K562 (cell line): ENCODE measurements around the gene ARHGAP22. TPM values are rescaled to one million over a fixed set of nuclear protein-coding genes. Genes with fewer than 3 reads are reported as not detected.

Source experiments
- BRD9 ChIP-seq: fragments of 450-650 bp; IDR thresholded peaks from 2 replicates; pipeline ENCODE4 v1.6.1; 2018; ENCODE audit warnings: low read depth; ENCODE audit not compliant: partially characterized antibody
- CHAMP1 ChIP-seq: fragments of 450-650 bp; IDR thresholded peaks from 2 replicates; pipeline ENCODE4 v1.6.1; 2016; ENCODE audit warnings: mild to moderate bottlenecking
- DIDO1 ChIP-seq: fragments of 450-650 bp; IDR thresholded peaks from 2 replicates; pipeline ENCODE4 v1.6.1; 2016; ENCODE audit warnings: low read depth, missing biosample characterization, missing genetic modification characterization
- GTF2E2 ChIP-seq: fragments of 200-800 bp; sonication (Bioruptor generic); IDR thresholded peaks from 2 replicates; pipeline ENCODE4 v1.6.1; 2016; ENCODE audit warnings: missing genetic modification characterization, missing compliant biosample characterization
- L3MBTL2 ChIP-seq: fragments of 450-650 bp; IDR thresholded peaks from 2 replicates; pipeline ENCODE4 v1.6.1; 2016; ENCODE audit warnings: mild to moderate bottlenecking, moderate library complexity
- MCM3 ChIP-seq: fragments of 450-650 bp; IDR thresholded peaks from 2 replicates; pipeline ENCODE4 v1.6.1; 2016
- NCOA6 ChIP-seq: fragments of 450-650 bp; IDR thresholded peaks from 2 replicates; pipeline ENCODE4 v1.6.1; 2017; ENCODE audit warnings: mild to moderate bottlenecking
- NFIX ChIP-seq: fragments of 250-450 bp; sonication (Bioruptor Pico); IDR thresholded peaks from 2 replicates; pipeline ENCODE4 v1.4.0; 2020; ENCODE audit warnings: low read depth, mild to moderate bottlenecking, moderate library complexity
- PHF8 ChIP-seq: fragments of 200-600 bp; sonication (generic); IDR thresholded peaks from 2 replicates; pipeline ENCODE4 v1.6.1; 2012; ENCODE audit warnings: mixed run types, mild to moderate bottlenecking, inconsistent platforms, low read length, moderate library complexity, borderline replicate concordance
- PHTF2 ChIP-seq: fragments of 250-450 bp; sonication (Bioruptor Pico); IDR thresholded peaks from 2 replicates; pipeline ENCODE4 v1.5.0; 2021; ENCODE audit warnings: mild to moderate bottlenecking
- RBM14 ChIP-seq: fragments of 200-400 bp; formaldehyde crosslinking; IDR thresholded peaks from 2 replicates; pipeline ENCODE4 v1.6.1; 2018; ENCODE audit warnings: low read depth, mild to moderate bottlenecking, low read length, moderate library complexity, borderline replicate concordance; ENCODE audit not compliant: insufficient read depth
- RBM22 ChIP-seq: fragments of 200-400 bp; formaldehyde crosslinking; IDR thresholded peaks from 2 replicates; pipeline ENCODE4 v1.6.1; 2018; ENCODE audit warnings: low read length, low read depth; ENCODE audit not compliant: poor library complexity, severe bottlenecking
- SIN3B ChIP-seq: fragments of 450-650 bp; IDR thresholded peaks from 2 replicates; pipeline ENCODE4 v1.6.1; 2017; ENCODE audit warnings: low read depth, mild to moderate bottlenecking, moderate library complexity
- SMAD1 ChIP-seq: fragments of 150-350 bp; IDR thresholded peaks from 2 replicates; pipeline ENCODE4 v1.6.1; 2014; ENCODE audit warnings: low read length, low read depth; ENCODE audit not compliant: partially characterized antibody
- SMARCC2 ChIP-seq: fragments of 450-650 bp; IDR thresholded peaks from 2 replicates; pipeline ENCODE4 v1.6.1; 2017; ENCODE audit warnings: antibody characterized with exemption, moderate library complexity, mild to moderate bottlenecking, low read depth
- SRSF9 ChIP-seq: fragments of 200-400 bp; formaldehyde crosslinking; IDR thresholded peaks from 2 replicates; pipeline ENCODE4 v1.6.1; 2017; ENCODE audit warnings: low read depth, low read length, borderline replicate concordance
- STAG1 ChIP-seq: sonication (generic); formaldehyde crosslinking; IDR thresholded peaks from 2 replicates; pipeline ENCODE4 v1.5.0; 2020; ENCODE audit warnings: missing genetic modification reagents, borderline replicate concordance
- TBP ChIP-seq: optimal IDR thresholded peaks from 2 replicates; pipeline ENCODE3; 2011; ENCODE audit warnings: low read depth, low read length, improper control_type of control experiment
- TOE1 ChIP-seq, 2 experiments: fragments of 450-650 bp in 1 of 2; sonication (generic) in 1 of 2; formaldehyde crosslinking in 1 of 2; IDR thresholded peaks; 2 replicates each; pipeline versions ENCODE4 v1.7.1 to v1.8.0; 2016 to 2022; ENCODE audit warnings: borderline replicate concordance in 2 of 2, mild to moderate bottlenecking in 2 of 2, antibody characterized with exemption in 1 of 2, inconsistent platforms in 1 of 2, low read depth in 1 of 2, missing genetic modification reagents in 1 of 2, moderate library complexity in 1 of 2
- ZNF146 ChIP-seq: IDR thresholded peaks from one replicate; pipeline ENCODE4 v1.6.1; 2018; ENCODE audit warnings: missing compliant biosample characterization; ENCODE audit not compliant: unreplicated experiment
- ZNF354B ChIP-seq: fragments of 250-450 bp; sonication (Bioruptor Pico); IDR thresholded peaks from 2 replicates; pipeline ENCODE4 v1.4.0; 2020
- polyA plus RNA-seq, 8 experiments: library from polyadenylated mRNA; depleted of rRNA in 4 of 8; stranded (reverse) in 5 of 8; unstranded in 3 of 8; fragments of >200 nt; fragmentation: Nextera tagmentation in 2 of 8; fragmentation: Illumina TruSeq in 1 of 8; extraction: Ambion mirVana in 2 of 8; extraction: Trizol in 1 of 8; gene quantifications; 2 replicates each; pipeline versions ENCODE4 v1.2.1 to v1.2.3, GENCODE V29; 2011 to 2014; ENCODE audit warnings: inconsistent platforms in 1 of 8, missing spikeins in 1 of 8
- total RNA-seq, 7 experiments: library from RNA; depleted of rRNA in 6 of 7; stranded (reverse); fragments of >200 nt in 6 of 7; fragmentation: Illumina TruSeq in 2 of 7; extraction: Trizol in 2 of 7; gene quantifications; 2 replicates each; pipeline versions ENCODE4 v1.2.1 to v1.2.3, GENCODE V29; 2011 to 2021; ENCODE audit warnings: low replicate concordance in 1 of 7

ARHGAP22 gene
- total and polyA plus RNA-seq, 9 of the 15 experiments (the other 6 are each of a cell fraction or from before 2014, with no cell fraction given): 1.3 to 28.1 (median 12.7) TPM

- TF ChIP-seq NCOA6 (no peak), SRSF9 (no peak), RBM14 (no peak), L3MBTL2 (no peak; the same call in 1 of the 2 replicates), TOE1 (IDR thresholded peaks at IDR 0.05; ENCODE audit: borderline replicate concordance) (peak; percentile 60; the same call in 1 of the 2 replicates), TOE1 (CRISPR knock-in tag; IDR thresholded peaks at IDR 0.05; ENCODE audit: borderline replicate concordance, low read depth) (no peak), MCM3 (no peak), PHTF2 (no peak), BRD9 (peak; percentile 53), TBP (no peak), GTF2E2 (tag) (0 out of 2 replicates have a peak, but pooled peaks have one; percentile 22), RBM22 (no peak), NFIX (no peak), SMAD1 (no peak), STAG1 (CRISPR knock-in tag) (no peak), SMARCC2 (0 out of 2 replicates have a peak, but pooled peaks have one; percentile 27), DIDO1 (tag) (no peak), PHF8 (peak; percentile 15; the same call in 1 of the 2 replicates), SIN3B (0 out of 2 replicates have a peak, but pooled peaks have one; percentile 18), ZNF354B (CRISPR knock-in tag) (no peak), ZNF146 (CRISPR knock-in tag) (no peak), CHAMP1 (peak; percentile 59; the same call in 1 of the 2 replicates)
These were observed 124.2 kb downstream of the ARHGAP22 start (continued) for GRCh38 chr10:48480397-48481374.
